GM18517 (cell line): ENCODE measurements around the gene MYMX.

Experiments
- ATAC-seq: cut with Tn5 transposase; IDR thresholded peaks from one replicate; pipeline ENCODE4 v1.9.1; 2021; ENCODE audit warnings: mild to moderate bottlenecking, moderate library complexity; ENCODE audit not compliant: unreplicated experiment

The MYMX gene

DNA sequence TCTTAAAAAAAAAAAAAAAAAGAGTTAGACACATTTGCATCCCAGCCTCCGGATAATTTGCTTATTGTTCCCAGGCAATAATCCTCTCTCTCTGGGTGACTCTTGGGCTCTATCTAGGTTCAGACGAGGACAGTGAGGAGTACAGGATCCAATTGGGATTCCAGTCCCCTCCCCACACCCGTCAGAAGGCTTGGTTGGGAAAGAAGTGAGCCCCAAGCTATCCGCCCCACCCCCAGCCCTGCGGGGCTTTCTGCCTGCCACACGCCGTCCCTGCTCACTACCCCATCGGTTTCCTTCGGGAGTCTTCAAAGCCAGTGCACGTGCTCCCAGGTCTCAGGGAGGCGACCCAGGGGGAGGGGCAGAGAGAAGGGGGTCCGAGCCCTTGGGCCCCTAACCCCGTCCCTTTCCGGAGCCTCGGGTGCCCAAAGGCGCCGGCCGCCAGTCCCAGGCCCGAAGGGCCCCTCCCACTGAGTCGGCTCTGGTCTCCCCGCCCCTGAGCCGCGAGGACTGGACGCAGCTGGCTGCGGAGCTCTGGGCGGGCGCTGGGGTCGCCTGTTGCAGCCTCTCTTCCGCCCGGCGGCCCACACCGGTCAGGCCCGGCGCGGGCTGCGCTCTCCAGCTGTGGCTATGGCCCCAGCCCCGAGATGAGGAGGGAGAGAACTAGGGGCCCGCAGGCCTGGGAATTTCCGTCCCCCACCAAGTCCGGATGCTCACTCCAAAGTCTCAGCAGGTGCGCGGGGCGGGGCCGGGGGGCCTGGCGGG is 2.5 kb downstream of the MYMX start:
- ATAC-seq: peak; percentile 38

DNA sequence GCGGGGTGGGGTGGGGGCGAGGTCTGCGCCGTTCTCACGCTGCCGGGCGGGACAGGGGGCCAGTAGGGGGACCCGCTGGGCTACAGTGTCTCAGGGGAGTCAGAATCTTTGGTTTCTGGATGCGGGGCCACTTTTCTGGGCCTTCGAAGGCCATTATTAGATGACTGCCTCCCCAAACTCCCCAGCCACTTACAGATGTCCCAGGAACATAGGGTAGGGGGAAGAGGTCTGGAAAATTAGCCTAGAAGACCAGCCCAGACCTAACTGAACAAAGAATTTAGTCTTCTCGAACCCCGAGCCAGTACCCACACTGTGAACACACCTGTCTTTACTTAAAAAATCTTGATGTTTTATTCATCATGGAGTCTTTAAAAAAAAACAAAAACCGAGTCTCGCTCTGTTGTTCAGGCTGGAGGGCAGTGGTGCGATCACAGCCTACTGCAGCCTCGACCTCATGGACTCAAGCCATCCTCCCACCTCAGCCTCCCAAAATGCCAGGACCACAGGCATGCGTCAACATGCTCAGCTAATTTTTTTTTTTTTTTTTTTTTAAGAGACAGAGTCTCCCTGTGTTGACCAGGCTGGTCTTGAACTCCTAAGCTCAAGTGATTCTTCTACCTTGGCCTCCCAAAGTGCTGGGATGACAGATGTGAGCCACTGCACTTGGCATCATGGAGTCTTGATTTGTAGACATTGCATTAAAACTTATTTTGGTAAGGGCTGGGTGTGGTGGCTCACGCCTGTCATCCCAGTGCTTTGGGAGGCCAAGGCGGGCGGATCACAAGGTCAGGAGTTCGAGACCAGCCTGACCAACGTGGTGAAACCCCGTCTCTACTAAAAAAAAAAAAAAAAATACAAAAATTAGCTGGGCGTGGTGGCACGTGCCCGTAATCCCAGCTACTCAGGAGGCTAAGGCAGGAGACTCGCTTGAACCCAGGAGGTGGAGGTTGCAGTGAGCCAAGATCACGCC is 3.4 kb downstream of the MYMX start:
- ATAC-seq: no peak

- ATAC-seq: no peak
These were observed 4.2 kb downstream of the MYMX start for GRCh38 chr6:44220913-44221290.

DNA sequence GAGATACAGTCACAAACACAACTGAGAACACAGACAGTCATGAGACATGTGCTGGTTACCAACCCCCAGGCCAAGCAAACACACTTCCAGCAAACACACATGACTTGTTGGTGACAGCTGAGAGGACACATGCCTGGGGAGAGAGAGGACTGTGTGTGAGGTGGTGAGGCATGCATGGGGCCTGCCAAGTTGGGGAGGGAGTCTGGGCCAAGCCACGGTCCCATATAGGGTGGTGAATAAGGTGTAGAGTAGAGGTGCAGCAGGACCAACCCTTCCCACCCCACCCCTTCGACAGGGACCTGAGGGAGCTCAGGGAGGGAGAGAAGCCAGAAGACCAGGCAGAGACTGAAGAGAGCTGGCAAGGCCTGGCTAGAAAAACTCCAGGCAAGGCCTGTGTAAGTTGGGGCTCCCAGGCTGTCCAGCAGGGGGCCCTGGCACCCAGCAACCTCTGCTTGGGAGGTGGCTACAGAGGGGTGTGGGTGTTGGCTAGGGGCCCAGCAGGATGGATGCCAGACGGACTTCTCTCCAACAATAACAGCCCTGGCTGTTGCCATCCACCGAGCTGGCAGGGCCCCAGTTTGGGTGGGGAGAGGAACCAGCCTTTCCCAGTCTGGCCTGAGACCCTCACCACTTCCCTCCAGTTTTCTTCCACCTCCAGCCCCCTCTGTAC is 4.7 kb downstream of the MYMX start:
- ATAC-seq: peak; percentile 58

GRCh38 chr6:44221961-44222335 is 5.2 kb downstream of the MYMX start:
- no peak for ATAC-seq

DNA sequence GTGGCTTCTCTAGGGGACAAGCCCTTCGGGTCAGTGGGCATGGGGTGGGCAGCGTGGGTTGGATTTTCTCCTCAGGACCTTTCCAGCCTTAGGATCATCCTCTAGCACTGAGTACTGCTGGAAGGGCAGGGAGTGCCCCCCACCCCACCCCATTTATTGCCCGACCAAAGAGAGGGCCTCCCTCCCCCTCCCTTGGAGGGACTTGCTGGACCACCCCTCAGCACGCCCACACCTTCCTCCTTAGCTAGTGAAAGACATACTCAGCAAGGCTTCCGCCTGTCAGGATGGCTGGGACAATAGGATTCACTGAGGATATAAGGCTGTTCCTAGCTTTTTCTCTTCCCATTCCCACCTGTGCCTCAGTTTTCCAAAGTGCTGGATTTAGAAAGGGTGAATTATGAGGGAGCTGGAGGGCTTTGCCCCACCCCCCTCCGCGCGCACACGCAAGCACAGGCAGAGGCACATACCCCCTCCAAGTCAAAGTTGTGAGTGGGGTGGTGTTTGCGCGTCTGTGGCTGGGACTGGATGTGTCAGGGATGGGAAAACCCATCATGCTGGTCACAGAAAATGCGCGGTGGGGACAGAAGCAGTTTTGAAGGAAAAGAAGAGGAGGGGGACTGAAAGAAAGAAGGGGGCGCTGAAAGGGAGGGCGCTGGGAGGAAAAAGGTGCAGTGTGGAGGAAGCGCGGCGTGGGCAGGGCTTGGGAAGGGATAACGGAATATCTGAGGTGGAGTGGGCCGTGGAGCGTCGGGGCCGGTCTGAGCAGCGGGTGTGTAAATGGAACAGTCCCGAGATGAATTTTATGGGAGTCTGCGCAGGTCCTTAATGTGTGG is 6.0 kb downstream of the MYMX start:
- ATAC-seq: no peak

DNA sequence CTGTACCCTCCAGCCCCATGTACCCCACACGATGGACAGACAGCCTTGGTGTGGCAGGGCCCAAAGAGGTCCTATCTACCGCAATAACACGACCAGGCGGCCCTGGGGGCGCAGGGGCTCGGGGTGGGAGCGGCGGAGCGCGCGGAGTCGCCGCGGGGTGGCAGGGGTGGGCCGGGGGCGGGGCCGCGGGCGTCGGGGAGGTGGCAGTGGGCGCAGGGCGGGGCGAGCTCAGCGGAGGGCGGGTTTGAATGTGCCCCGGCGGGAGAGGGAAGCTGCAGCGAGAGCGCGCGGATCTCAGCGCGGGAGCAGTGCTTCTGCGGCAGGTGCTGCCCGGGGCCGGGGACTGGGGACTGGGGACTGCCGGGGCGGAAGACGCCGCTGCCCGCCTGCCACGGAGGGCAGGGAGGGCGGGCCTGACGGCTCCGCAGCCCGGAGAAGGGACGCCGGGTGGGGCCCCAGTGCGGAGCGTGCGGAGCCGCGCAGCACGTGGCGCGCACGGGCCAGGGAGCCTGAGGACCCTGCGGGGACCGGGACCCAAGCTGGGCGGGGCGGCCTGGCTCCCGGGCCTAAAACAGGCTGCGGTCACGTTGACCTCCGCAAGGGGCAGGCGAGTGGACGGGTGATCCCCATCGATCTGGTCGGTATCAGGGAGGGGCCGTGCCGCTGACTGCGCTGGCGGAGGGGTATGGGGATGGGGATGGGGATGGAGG is 6.7 kb downstream of the MYMX start, which contains the start of gene SLC29A1:
Gene SLC29A1, plus strand, starts transcription at position 277 of the 710 bp plus-strand sequence. CDS start 3,719 bp downstream, outside the sequence.
- peak; percentile 44 for ATAC-seq

DNA sequence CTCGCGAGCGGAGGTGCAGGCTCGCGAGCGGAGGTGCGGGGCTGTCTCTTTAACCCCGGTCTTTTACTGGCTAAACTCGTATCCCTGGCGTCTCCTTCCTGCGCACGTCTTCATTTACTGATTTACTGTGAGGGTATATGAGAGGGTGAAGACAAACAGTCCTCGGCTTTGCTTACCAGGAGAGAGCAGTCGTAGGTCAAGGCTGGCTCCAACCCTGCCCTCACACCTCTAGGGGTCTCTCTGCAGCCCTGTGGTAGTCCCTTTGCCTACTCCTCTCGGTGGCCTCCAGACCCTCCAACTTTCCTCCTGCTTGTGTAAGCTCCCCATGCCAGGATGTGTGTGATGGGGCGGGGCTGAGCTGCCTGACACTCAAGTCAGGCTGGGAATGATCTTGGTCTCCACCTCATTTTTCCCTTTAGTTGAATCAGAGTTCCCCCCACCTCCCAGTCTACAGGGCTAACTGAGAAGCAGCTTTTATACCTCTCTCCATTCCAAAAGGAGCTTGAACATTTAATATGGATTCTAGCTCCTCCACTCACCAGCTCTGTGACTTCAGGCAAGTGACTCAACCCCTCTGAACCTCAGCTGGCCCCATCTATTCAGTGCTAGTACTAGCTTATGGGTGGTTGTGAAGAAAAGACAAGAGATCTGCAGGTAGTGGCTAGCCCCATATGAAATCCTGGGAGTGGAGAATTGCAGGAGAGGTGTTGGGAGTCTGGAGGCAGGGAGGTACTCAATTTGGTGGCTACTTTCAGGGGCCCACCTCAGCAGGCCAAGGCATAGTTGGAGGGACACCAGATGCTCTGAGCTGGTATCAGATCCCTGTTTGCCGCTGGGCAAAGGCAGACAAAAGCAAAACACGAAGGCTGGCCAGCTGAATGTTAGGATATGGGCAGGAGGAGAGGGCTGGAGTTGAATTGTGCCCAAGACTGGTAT is 7.6 kb downstream of the MYMX start:
- ATAC-seq: peak; percentile 6

- ATAC-seq: no peak
These were observed 8.2 kb downstream of the MYMX start for GRCh38 chr6:44224965-44225305.

GRCh38 chr6:44225579-44226325 is 9.0 kb downstream of the MYMX start:
- ATAC-seq: no peak

GRCh38 chr6:44226368-44227147 is 9.8 kb downstream of the MYMX start:
- no peak for ATAC-seq

DNA sequence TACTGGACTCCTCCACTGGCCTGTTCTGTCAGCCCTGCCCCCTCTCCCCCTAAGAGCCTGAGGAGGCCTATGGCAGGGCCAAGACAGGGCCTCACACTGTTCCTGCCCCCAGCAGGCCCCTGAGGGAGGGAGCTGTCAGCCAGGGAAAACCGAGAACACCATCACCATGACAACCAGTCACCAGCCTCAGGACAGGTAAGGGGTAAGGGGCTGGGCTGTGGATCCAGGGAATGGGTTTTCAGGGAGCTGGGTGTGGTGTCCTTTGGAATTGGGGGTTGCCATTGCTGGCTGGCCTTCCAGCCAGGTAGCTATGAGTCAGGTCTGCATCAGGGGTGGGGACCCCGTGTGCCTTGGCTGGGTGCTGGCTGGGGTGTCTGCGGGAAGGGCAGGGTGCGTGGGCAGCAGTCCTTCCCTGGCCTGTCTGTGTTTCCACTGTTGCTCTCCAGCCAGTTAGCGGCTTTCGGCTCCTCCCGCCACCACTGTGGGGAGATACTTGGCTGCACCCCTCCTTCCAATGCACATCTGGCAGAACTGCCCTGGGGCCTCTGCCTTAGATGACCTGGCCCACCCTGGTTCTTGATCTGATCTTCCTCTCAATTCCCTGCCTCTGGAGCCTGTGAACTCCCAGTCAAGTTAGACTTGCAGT is 10.5 kb downstream of the MYMX start:
- ATAC-seq: no peak

- ATAC-seq: no peak
These were observed 11.3 kb downstream of the MYMX start for GRCh38 chr6:44228031-44228430.

- no peak for ATAC-seq
These were observed 11.7 kb downstream of the MYMX start for GRCh38 chr6:44228433-44228832.

GRCh38 chr6:44228836-44229235 is 12.1 kb downstream of the MYMX start:
- no peak for ATAC-seq

GRCh38 chr6:44229376-44230033 is 12.8 kb downstream of the MYMX start:
- no peak for ATAC-seq
